Endothelial cell of umbilical vein (primary cell): ENCODE results near the gene STAT2. TPM values are rescaled to one million over a fixed set of nuclear protein-coding genes. Genes with fewer than 3 reads are reported as not detected.
"Not testable (repeated sequence)": the region's sequence is repeated elsewhere in the genome, so short reads cannot be mapped to it uniquely, and the experiment has no call there.

Source experiments
- BruUV-seq: library from RNA; stranded (reverse); fragments of 400-500 nt; replicated peaks from 2 replicates; lab custom pipeline; 2021; lab: Mats Ljungman, UMichigan
- CTCF ChIA-PET: fragments of 300-600, 350-600 bp; sonication (Branson Sonifier 250); formaldehyde crosslinking; loops from one replicate; lab custom pipeline; 2021; ENCODE audit warnings: antibody characterized with exemption, inconsistent platforms; lab: Charles Lee
- POLR2A ChIA-PET: fragments of 300-600, 350-600 bp; sonication (Branson Sonifier 250); formaldehyde crosslinking; loops from one replicate; lab custom pipeline; 2021; ENCODE audit warnings: antibody characterized with exemption, inconsistent platforms; lab: Charles Lee
- DNase-seq: peaks from one replicate; pipeline ENCODE4 v3.0.0-alpha.2; 2011; ENCODE audit warnings: low read depth, low spot score
- FAIRE-seq: peaks from 2 replicates; lab custom pipeline; 2011; peaks lifted over from hg19 to GRCh38; lab: Jason Lieb, UNC
- H2AFZ ChIP-seq: 2 replicates; pipeline ENCODE4 v1.6.0; 2012; ENCODE audit warnings: low read depth, low read length, control low read depth, inconsistent platforms
- H3K27ac ChIP-seq: 2 replicates; pipeline ENCODE4 v1.5.1; 2011; ENCODE audit warnings: low read depth, mild to moderate bottlenecking, control low read depth, low read length, moderate library complexity; ENCODE audit not compliant: insufficient read depth
- H3K27me3 ChIP-seq, 2 experiments: 2 replicates each; pipeline versions ENCODE4 v1.6.0 to v1.6.1; 2011; ENCODE audit warnings: low read length in 2 of 2, mixed read lengths in 1 of 2; ENCODE audit not compliant: control insufficient read depth in 2 of 2, insufficient read depth in 2 of 2
- H3K36me3 ChIP-seq, 2 experiments: 2 replicates in 1 of 2; 3 replicates in 1 of 2; pipeline ENCODE4 v1.5.1; 2011; ENCODE audit warnings: low read length in 2 of 2, mild to moderate bottlenecking in 1 of 2, moderate library complexity in 1 of 2; ENCODE audit not compliant: control insufficient read depth in 2 of 2, insufficient read depth in 2 of 2; ENCODE audit errors: extremely low read depth in 1 of 2
- H3K4me1 ChIP-seq: 3 replicates; pipeline ENCODE4 v1.5.1; 2011; ENCODE audit warnings: mild to moderate bottlenecking, low read length; ENCODE audit not compliant: control insufficient read depth, insufficient read depth; ENCODE audit errors: extremely low read depth
- H3K4me2 ChIP-seq: 2 replicates; pipeline ENCODE4 v1.6.1; 2011; ENCODE audit warnings: low read length, control low read depth, mixed read lengths; ENCODE audit not compliant: insufficient read depth
- H3K4me3 ChIP-seq, 3 experiments: fragments of 200-600 bp in 1 of 3; sonication (generic), shearing (Covaris generic) in 1 of 3; replicated peaks in 1 of 3; 2 replicates each; pipeline ENCODE4 v1.5.1; 2011 to 2016; ENCODE audit warnings: control low read depth in 3 of 3, low read length in 3 of 3, mild to moderate bottlenecking in 2 of 3, inconsistent platforms in 1 of 3, low read depth in 1 of 3, moderate library complexity in 1 of 3; ENCODE audit not compliant: insufficient read depth in 1 of 3
- H3K79me2 ChIP-seq: 2 replicates; pipeline ENCODE4 v1.6.0; 2012; ENCODE audit warnings: low read length, inconsistent platforms; ENCODE audit not compliant: control insufficient read depth, insufficient read depth
- H3K9ac ChIP-seq: replicated peaks from 2 replicates; pipeline ENCODE3; 2011; ENCODE audit warnings: low read length, control low read depth; ENCODE audit not compliant: insufficient read depth; ENCODE audit errors: extremely low read depth
- H3K9me1 ChIP-seq: replicated peaks from 3 replicates; pipeline ENCODE4 v1.6.0; 2011; ENCODE audit warnings: mild to moderate bottlenecking, low read length; ENCODE audit not compliant: control insufficient read depth, insufficient read depth; ENCODE audit errors: extremely low read depth
- H3K9me3 ChIP-seq: replicated peaks from 2 replicates; pipeline ENCODE4 v1.5.1; 2012; ENCODE audit warnings: low read length, inconsistent platforms; ENCODE audit not compliant: control insufficient read depth, insufficient read depth
- H4K20me1 ChIP-seq: replicated peaks from 2 replicates; pipeline ENCODE3; 2011; ENCODE audit warnings: mild to moderate bottlenecking, low read length; ENCODE audit not compliant: control insufficient read depth, insufficient read depth; ENCODE audit errors: extremely low read depth
- CTCF ChIP-seq, 2 donors: IDR thresholded peaks; 1 replicate in 1 of 2; 2 replicates in 1 of 2; pipeline ENCODE4 v1.5.1; 2011; ENCODE audit warnings: low read length in 2 of 2, mild to moderate bottlenecking in 2 of 2, moderate library complexity in 2 of 2, control low read depth in 1 of 2, inconsistent platforms in 1 of 2, low read depth in 1 of 2; ENCODE audit not compliant: insufficient read depth in 1 of 2; ENCODE audit errors: extremely low read depth in 1 of 2
- EZH2 ChIP-seq: IDR thresholded peaks from 2 replicates; pipeline ENCODE4 v1.6.1; 2012; ENCODE audit warnings: borderline replicate concordance, low read depth, mild to moderate bottlenecking, moderate library complexity, low read length, inconsistent platforms; ENCODE audit not compliant: severe bottlenecking
- FOS ChIP-seq: IDR thresholded peaks from 2 replicates; pipeline ENCODE4 v1.6.1; 2011; ENCODE audit warnings: mild to moderate bottlenecking, low read length, moderate library complexity, borderline replicate concordance; ENCODE audit not compliant: insufficient read depth
- GATA2 ChIP-seq: IDR thresholded peaks from 2 replicates; pipeline ENCODE4 v1.7.0; 2011; ENCODE audit warnings: low read depth, mild to moderate bottlenecking, moderate library complexity, mixed read lengths, low read length; ENCODE audit not compliant: insufficient read length, insufficient read depth
- JUN ChIP-seq: IDR thresholded peaks from 2 replicates; pipeline ENCODE4 v1.6.1; 2011; ENCODE audit warnings: borderline replicate concordance, low read depth; ENCODE audit not compliant: insufficient read length, insufficient read depth
- MAX ChIP-seq: IDR thresholded peaks from 2 replicates; pipeline ENCODE4 v1.6.1; 2011; ENCODE audit not compliant: insufficient read depth, insufficient read length
- MYC ChIP-seq: IDR thresholded peaks from one replicate; pipeline ENCODE4 v1.6.1; 2011; ENCODE audit warnings: mild to moderate bottlenecking, low read depth, low read length
- POLR2A ChIP-seq: IDR thresholded peaks from 2 replicates; pipeline ENCODE4 v1.6.1; 2012; ENCODE audit warnings: low read depth, mild to moderate bottlenecking, control low read depth, low read length
- POLR2AphosphoS5 ChIP-seq: IDR thresholded peaks from 2 replicates; pipeline ENCODE4 v1.6.1; 2012; ENCODE audit warnings: low read depth, mild to moderate bottlenecking, control low read depth, low read length, moderate library complexity; ENCODE audit not compliant: insufficient read depth
- dilution Hi-C: fragments of 300-500 bp; cut with MboI; formaldehyde crosslinking; loops from one replicate; pipeline ENCODE4 v1.15.0; 2019; ENCODE audit warnings: low sequenced_read_pairs; ENCODE audit not compliant: extremely low pct_ligation_motif_present
- intact Hi-C: fragments of 100-400 bp; cut with micrococcal nuclease; formaldehyde crosslinking; loops from one replicate; pipeline ENCODE4 v1.10.0; 2022
- polyA plus RNA-seq, 4 experiments: library from polyadenylated mRNA; depleted of rRNA in 3 of 4; stranded (reverse) in 3 of 4; unstranded in 1 of 4; fragments of >200 nt; gene quantifications; 2 replicates each; pipeline versions ENCODE4 v1.2.1 to v1.2.3, GENCODE V29; 2011 to 2012; ENCODE audit warnings: missing spikeins in 1 of 4
- total RNA-seq: library from RNA; stranded (reverse); gene quantifications from 2 replicates; pipeline ENCODE4 v1.2.3, GENCODE V29; 2021

Gene STAT2
- total and polyA plus RNA-seq, 2 donors (not counting 3 experiments of a cell fraction or from before 2014, with no cell fraction given) = 62.8 to 66.5 TPM

- DNase-seq = no peak
- Histone ChIP-seq H3K36me3 (peaks cover 0 to 2% of the 10 kb centered on the region in 2 experiments), H3K79me2 (no peaks in the 10 kb centered on the region), H3K27ac (no peak overlapping the region), H3K4me1 (no peaks in the 10 kb centered on the region), H3K4me3 (no peak overlapping the region), H3K9me3 (no peaks in the 10 kb centered on the region), H3K27me3 (no peaks in the 10 kb centered on the region), H3K4me2 (no peak overlapping the region), H4K20me1 (no peaks in the 10 kb centered on the region), H2AFZ (no peak overlapping the region), H3K9me1 (no peaks in the 10 kb centered on the region), H3K9ac (no peak overlapping the region)
- ChIA-PET CTCF (interaction anchor here (0.9 kb wide), 1 partner anchor 140 kb away, joined by 3 read pairs; no protein-coding TSS in a partner anchor), POLR2A (no interaction called here)
- dilution Hi-C loops = no loop called here
- intact Hi-C loops = no loop called here
- no peak for FAIRE-seq
- BruUV-seq = no TSS peak
- no peak for TF ChIP-seq MYC
- TF ChIP-seq JUN = no peak
- TF ChIP-seq CTCF (IDR thresholded peaks at IDR 0.05; ENCODE audit: extremely low read depth in 1 of 2, insufficient read depth in 1 of 2, low read depth in 1 of 2, low read length in 2 of 2) = no peak
- TF ChIP-seq POLR2A = no peak
- TF ChIP-seq POLR2AphosphoS5 = no peak
- no peak for TF ChIP-seq EZH2
- no peak for TF ChIP-seq MAX
- TF ChIP-seq FOS = no peak
- no peak for TF ChIP-seq GATA2
Observed at GRCh38 chr12:56324206-56324605, 35.7 kb downstream of the STAT2 start.

GRCh38 chr12:56321610-56322009, 38.3 kb downstream of the STAT2 start:
- dilution Hi-C loops, intact Hi-C loops, H3K27ac ChIP-seq, H2AFZ ChIP-seq, H3K4me1 ChIP-seq, H3K79me2 ChIP-seq, H3K36me3 ChIP-seq, CTCF ChIA-PET, H3K4me3 ChIP-seq, H3K9ac ChIP-seq, H4K20me1 ChIP-seq, DNase-seq, H3K27me3 ChIP-seq, BruUV-seq, H3K9me3 ChIP-seq, H3K9me1 ChIP-seq, H3K4me2 ChIP-seq, FAIRE-seq: not testable (repeated sequence)
- POLR2A ChIA-PET = interaction anchor here (0.7 kb wide), 1 partner anchor 32 kb away, joined by 4 read pairs; no protein-coding TSS in a partner anchor
